K562 (cell line): ENCODE results near the gene CYP46A1. TPM values are rescaled to one million over a fixed set of nuclear protein-coding genes. Genes with fewer than 3 reads are reported as not detected.

Experiments
- ATAC-seq: fragments of 200-7000 bp; cut with Tn5 transposase; 3 replicates; pipeline ENCODE4 v1.9.1; 2020; ENCODE audit warnings: moderate library complexity
- BruUV-seq: library from RNA; stranded (reverse); fragments of 400-500 nt; replicated peaks from 2 replicates; lab custom pipeline; 2021; lab: Mats Ljungman, UMichigan
- CTCF ChIA-PET: fragments of 300-600 bp; formaldehyde crosslinking; extraction: SDS; loops from one replicate; lab custom pipeline; 2021; ENCODE audit warnings: low intra/inter-chr PET ratio; lab: Yijun Ruan, JAX
- POLR2A ChIA-PET: fragments of 300-600, 350-650 bp; sonication (Branson Sonifier 250); formaldehyde crosslinking; extraction: SDS; loops from one replicate; lab custom pipeline; 2021; ENCODE audit warnings: antibody characterized with exemption, inconsistent platforms; lab: Yijun Ruan, JAX
- DNase-seq, 4 experiments: peaks; one replicate each; pipeline versions ENCODE4 v3.0.0 to v3.0.0-alpha.2; 2011 to 2018; ENCODE audit warnings: low spot score in 3 of 4, mixed read lengths in 3 of 4; ENCODE audit errors: extremely low read depth in 1 of 4
- FAIRE-seq: peaks from 2 replicates; lab custom pipeline; 2011; peaks lifted over from hg19 to GRCh38; lab: Jason Lieb, UNC
- H2AFZ ChIP-seq: 2 replicates; pipeline ENCODE4 v1.6.0; 2011; ENCODE audit warnings: low read depth, low read length, control low read depth, inconsistent platforms
- H3K27ac ChIP-seq: fragments of 200-600 bp; 3 replicates; pipeline ENCODE4 v1.8.0; 2011; ENCODE audit warnings: low read depth, mild to moderate bottlenecking, control low read depth, inconsistent platforms, low read length, moderate library complexity, mixed read lengths; ENCODE audit errors: extremely low read depth
- H3K27me3 ChIP-seq, 2 experiments: fragments of 300-600 bp in 1 of 2; 2 replicates in 1 of 2; 3 replicates in 1 of 2; pipeline versions ENCODE4 v1.6.0 to v1.8.0; 2011; ENCODE audit warnings: inconsistent platforms in 2 of 2, low read length in 2 of 2, mild to moderate bottlenecking in 1 of 2, mixed read lengths in 1 of 2, moderate library complexity in 1 of 2; ENCODE audit not compliant: control insufficient read depth in 2 of 2, insufficient read depth in 2 of 2
- H3K36me3 ChIP-seq: fragments of 300-600 bp; 3 replicates; pipeline ENCODE4 v1.8.0; 2011; ENCODE audit warnings: mild to moderate bottlenecking, low read length, inconsistent platforms; ENCODE audit not compliant: control insufficient read depth, insufficient read depth
- H3K4me1 ChIP-seq, 2 experiments: fragments of 200-600 bp in 1 of 2; replicated peaks in 1 of 2; 2 replicates in 1 of 2; 3 replicates in 1 of 2; pipeline versions ENCODE4 v1.5.1 to v1.8.0; 2011; ENCODE audit warnings: inconsistent platforms in 2 of 2, low read length in 2 of 2, mild to moderate bottlenecking in 1 of 2, mixed read lengths in 1 of 2, moderate library complexity in 1 of 2; ENCODE audit not compliant: control insufficient read depth in 2 of 2, insufficient read depth in 2 of 2
- H3K4me2 ChIP-seq: 2 replicates; pipeline ENCODE4 v1.6.1; 2011; ENCODE audit warnings: low read length, control low read depth, inconsistent platforms, mixed read lengths; ENCODE audit not compliant: insufficient read depth
- H3K4me3 ChIP-seq: fragments of 200-600 bp; sonication (generic), shearing (Covaris generic); 2 replicates; pipeline ENCODE4 v1.5.1; 2016; ENCODE audit warnings: control low read depth, inconsistent platforms
- H3K79me2 ChIP-seq: fragments of 200-600 bp; 3 replicates; pipeline ENCODE4 v1.8.0; 2011; ENCODE audit warnings: low read length, inconsistent platforms; ENCODE audit not compliant: control insufficient read depth, insufficient read depth
- H3K9ac ChIP-seq, 2 experiments: 2 replicates each; pipeline versions ENCODE4 v1.6.0 to v1.6.1; 2011; ENCODE audit warnings: low read depth in 2 of 2, low read length in 2 of 2, control low read depth in 1 of 2, inconsistent platforms in 1 of 2, mild to moderate bottlenecking in 1 of 2, mixed read lengths in 1 of 2; ENCODE audit not compliant: insufficient read depth in 1 of 2
- H3K9me1 ChIP-seq: one replicate; pipeline ENCODE4 v1.6.0; 2011; ENCODE audit warnings: inconsistent platforms, mild to moderate bottlenecking, low read length, moderate library complexity; ENCODE audit not compliant: control insufficient read depth, insufficient read depth
- H3K9me3 ChIP-seq: replicated peaks from 2 replicates; pipeline ENCODE4 v1.5.1; 2011; ENCODE audit warnings: low read depth, low read length, inconsistent platforms; ENCODE audit not compliant: control insufficient read depth, insufficient read depth
- H4K20me1 ChIP-seq: replicated peaks from 2 replicates; pipeline ENCODE4 v1.6.1; 2011; ENCODE audit warnings: low read length, inconsistent platforms, mixed read lengths; ENCODE audit not compliant: control insufficient read depth, insufficient read depth
- CBX5 ChIP-seq: IDR thresholded peaks from 2 replicates; pipeline ENCODE4 v1.6.1; 2014; ENCODE audit warnings: low read depth, borderline replicate concordance
- CHD4 ChIP-seq: fragments of 200-600 bp; sonication (generic); IDR thresholded peaks from 3 replicates; pipeline ENCODE4 v1.6.1; 2012; ENCODE audit warnings: low read depth, mild to moderate bottlenecking, mixed read lengths, low read length, inconsistent platforms; ENCODE audit not compliant: insufficient read depth, insufficient replicate concordance, poor library complexity, severe bottlenecking
- E2F8 ChIP-seq: fragments of 450-650 bp; IDR thresholded peaks from 2 replicates; pipeline ENCODE4 v1.7.1; 2018; ENCODE audit warnings: mild to moderate bottlenecking, low read depth; ENCODE audit not compliant: partially characterized antibody
- EP300 ChIP-seq: IDR thresholded peaks from 2 replicates; pipeline ENCODE4 v1.6.1; 2012; ENCODE audit warnings: low read length, improper control_type of control experiment
- ERF ChIP-seq: fragments of 450-650 bp; formaldehyde crosslinking; IDR thresholded peaks from 2 replicates; pipeline ENCODE4 v1.4.0; 2020; ENCODE audit warnings: mild to moderate bottlenecking, mixed read lengths
- FOXK2 ChIP-seq, 2 experiments: fragments of 450-650 bp; IDR thresholded peaks in 1 of 2; conservative IDR thresholded peaks in 1 of 2; 2 replicates each; pipeline ENCODE4 v1.6.1; 2016; ENCODE audit warnings: low read depth in 2 of 2, mild to moderate bottlenecking in 1 of 2
- GTF2E2 ChIP-seq: fragments of 200-800 bp; sonication (Bioruptor generic); IDR thresholded peaks from 2 replicates; pipeline ENCODE4 v1.6.1; 2016; ENCODE audit warnings: missing genetic modification characterization, missing compliant biosample characterization
- HOXB6 ChIP-seq: fragments of 250-450 bp; sonication (Bioruptor Pico); IDR thresholded peaks from 2 replicates; pipeline ENCODE4 v1.5.1; 2022; ENCODE audit warnings: mild to moderate bottlenecking, borderline replicate concordance
- KAT7 ChIP-seq: sonication (generic); formaldehyde crosslinking; IDR thresholded peaks from 2 replicates; pipeline ENCODE4 v1.8.0; 2022; ENCODE audit warnings: missing genetic modification reagents, mild to moderate bottlenecking, borderline replicate concordance
- KLF10 ChIP-seq: fragments of 250-450 bp; sonication (Bioruptor Pico); IDR thresholded peaks from 2 replicates; pipeline ENCODE4 v1.6.1; 2021; ENCODE audit warnings: matching md5 sums
- NR1H2 ChIP-seq: sonication (generic); formaldehyde crosslinking; IDR thresholded peaks from 2 replicates; pipeline ENCODE4 v1.4.0; 2020; ENCODE audit warnings: mild to moderate bottlenecking, missing genetic modification reagents
- NR2F6 ChIP-seq: fragments of 450-650 bp; formaldehyde crosslinking; IDR thresholded peaks from 2 replicates; pipeline ENCODE4 v1.4.0; 2020; ENCODE audit warnings: mild to moderate bottlenecking
- PHB ChIP-seq: fragments of 250-450 bp; sonication (Bioruptor Pico); IDR thresholded peaks from 2 replicates; pipeline ENCODE4 v1.5.0; 2021
- POLR2AphosphoS5 ChIP-seq: IDR thresholded peaks from 2 replicates; pipeline ENCODE4 v1.6.1; 2011; ENCODE audit warnings: mild to moderate bottlenecking, low read depth, low read length, moderate library complexity; ENCODE audit not compliant: control insufficient read depth, insufficient read depth
- TCF7L2 ChIP-seq: fragments of 150-350 bp; IDR thresholded peaks from 2 replicates; pipeline ENCODE4 v1.6.1; 2016; ENCODE audit warnings: low read depth, mild to moderate bottlenecking, low read length, moderate library complexity
- TRIM28 ChIP-seq: fragments of 450-650 bp; IDR thresholded peaks from 2 replicates; pipeline ENCODE4 v1.6.1; 2017
- WHSC1 ChIP-seq: IDR thresholded peaks from one replicate; pipeline ENCODE4 v1.6.1; 2012; ENCODE audit warnings: low read length, control low read depth, inconsistent platforms
- ZBTB2 ChIP-seq: fragments of 450-650 bp; IDR thresholded peaks from 2 replicates; pipeline ENCODE4 v1.6.1; 2016; ENCODE audit warnings: antibody characterized with exemption
- ZSCAN29 ChIP-seq: fragments of 450-650 bp; IDR thresholded peaks from 2 replicates; pipeline ENCODE4 v1.6.1; 2017
- WGBS: fragments of 100-300 bp; shearing (Covaris generic); methylation state at CpG from one replicate; pipeline ENCODE4 v1.1.6; 2016; ENCODE audit warnings: low coverage, mixed read lengths; ENCODE audit not compliant: insufficient coverage; ENCODE audit errors: missing lambda C conversion rate; 5-methylcytosine and 5-hydroxymethylcytosine counted together
- in situ Hi-C: fragments of 300-500 bp; cut with MboI; formaldehyde crosslinking; loops from 4 replicates; pipeline ENCODE4 v1.15.0; 2018; ENCODE audit warnings: inconsistent platforms, mixed read lengths
- intact Hi-C: fragments of 100-400 bp; cut with micrococcal nuclease; formaldehyde crosslinking; loops from 2 replicates; pipeline ENCODE4 v1.14.2; 2022
- polyA plus RNA-seq, 8 experiments: library from polyadenylated mRNA; depleted of rRNA in 4 of 8; stranded (reverse) in 5 of 8; unstranded in 3 of 8; fragments of >200 nt; fragmentation: Nextera tagmentation in 2 of 8; fragmentation: Illumina TruSeq in 1 of 8; extraction: Ambion mirVana in 2 of 8; extraction: Trizol in 1 of 8; gene quantifications; 2 replicates each; pipeline versions ENCODE4 v1.2.1 to v1.2.3, GENCODE V29; 2011 to 2014; ENCODE audit warnings: inconsistent platforms in 1 of 8, missing spikeins in 1 of 8
- total RNA-seq, 7 experiments: library from RNA; depleted of rRNA in 6 of 7; stranded (reverse); fragments of >200 nt in 6 of 7; fragmentation: Illumina TruSeq in 2 of 7; extraction: Trizol in 2 of 7; gene quantifications; 2 replicates each; pipeline versions ENCODE4 v1.2.1 to v1.2.3, GENCODE V29; 2011 to 2021; ENCODE audit warnings: low replicate concordance in 1 of 7

The CYP46A1 gene
- total and polyA plus RNA-seq, 9 of the 15 experiments (the other 6 are each of a cell fraction or from before 2014, with no cell fraction given) = not detected

DNA sequence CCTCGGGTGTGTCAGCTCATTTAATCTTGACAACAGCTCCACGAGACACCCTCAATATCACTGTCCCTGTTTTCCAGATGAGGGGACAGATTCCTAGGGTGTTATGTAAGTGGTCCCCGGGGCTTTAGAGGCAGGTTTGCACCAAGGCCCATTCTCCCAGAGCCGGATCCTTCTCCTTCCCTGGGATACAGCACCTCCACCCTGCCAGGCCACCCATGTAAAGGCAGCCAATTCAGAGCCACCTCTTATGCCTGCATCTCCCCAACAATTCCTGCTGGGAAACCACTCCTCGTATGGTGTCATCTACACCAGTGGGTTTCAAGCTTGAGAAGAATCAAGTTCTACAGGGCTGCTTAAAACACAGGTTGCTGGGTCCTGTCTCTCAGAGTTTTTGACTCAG, 4.1 kb upstream of the CYP46A1 start (continued):
- no peak for TF ChIP-seq E2F8

DNA sequence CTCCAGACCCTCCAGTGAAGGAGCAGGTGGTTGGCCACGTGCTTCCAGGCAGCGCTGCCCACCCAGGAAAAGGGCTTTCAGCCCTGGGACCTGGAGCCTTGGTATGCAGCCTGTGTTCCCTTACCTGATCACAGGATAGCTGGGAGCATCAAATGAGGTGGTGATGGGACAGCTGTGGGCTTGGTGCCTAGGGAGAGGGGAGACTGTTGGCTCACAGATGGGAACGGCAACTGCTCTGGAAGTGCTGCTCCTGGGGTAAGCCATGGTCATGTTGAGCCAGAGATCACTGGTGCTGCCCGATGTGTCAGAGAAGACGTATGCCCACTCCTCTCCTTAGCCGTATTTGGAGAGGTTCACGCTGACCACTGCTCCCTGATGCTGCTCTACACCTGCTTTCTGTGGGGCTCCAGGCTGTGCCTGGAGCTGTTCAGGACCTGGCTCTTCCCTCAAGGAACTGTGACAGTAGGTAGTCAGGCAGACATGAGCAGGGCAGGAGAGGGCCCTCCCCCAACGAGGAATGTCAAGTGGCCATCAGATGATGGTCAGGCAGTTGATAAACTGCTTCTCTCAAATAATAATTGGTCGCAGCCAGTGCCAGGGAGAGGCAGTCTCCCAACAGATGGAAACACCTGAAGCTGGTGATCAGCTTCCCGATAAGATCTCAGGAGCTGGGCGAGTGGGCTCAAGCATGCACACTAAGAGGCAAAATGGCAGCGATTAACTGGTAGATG, 2.8 kb upstream of the CYP46A1 start:
- no peaks in the 10 kb centered on the region for H4K20me1 ChIP-seq
- H2AFZ ChIP-seq = no peak overlapping the region
- intact Hi-C loops = no loop called here
- no peak overlapping the region for H3K4me3 ChIP-seq
- H3K4me2 ChIP-seq = no peak overlapping the region
- H3K4me1 ChIP-seq = peaks cover 0 to 19% of the 10 kb centered on the region in 2 experiments; a peak in 2 of 5 replicates
- no peak for ATAC-seq
- peaks cover 2 to 18% of the 10 kb centered on the region in 2 experiments; a peak in 2 of 5 replicates for H3K27me3 ChIP-seq
- H3K9ac ChIP-seq = no peak overlapping the region; a peak in 1 of 4 replicates
- H3K79me2 ChIP-seq = no peaks in the 10 kb centered on the region; the same call in 2 of the 3 replicates
- WGBS = 6% methylated on average over 12 of the region's 12 CpGs
- no peaks in the 10 kb centered on the region for H3K36me3 ChIP-seq
- no peak for FAIRE-seq
- in situ Hi-C loops = no loop called here
- ChIA-PET POLR2A (no interaction called here), CTCF (no interaction called here)
- BruUV-seq = no TSS peak
- H3K9me1 ChIP-seq = no peaks in the 10 kb centered on the region
- no peak overlapping the region for H3K27ac ChIP-seq
- DNase-seq = no peak
- H3K9me3 ChIP-seq = no peaks in the 10 kb centered on the region; the same call in 1 of the 2 replicates
- no peak for TF ChIP-seq PHB
- TF ChIP-seq TRIM28 = no peak
- TF ChIP-seq KAT7 (CRISPR knock-in tag) = no peak
- no peak for TF ChIP-seq KLF10 (CRISPR knock-in tag)
- TF ChIP-seq GTF2E2 (tag) = no peak
- no peak for TF ChIP-seq CHD4
- no peak for TF ChIP-seq ERF
- TF ChIP-seq WHSC1 = no peak
- TF ChIP-seq CBX5 = no peak
- no peak for TF ChIP-seq TCF7L2
- TF ChIP-seq EP300 = no peak
- TF ChIP-seq FOXK2 (conservative IDR thresholded peaks at IDR 0.05 in 1 of 2, IDR thresholded peaks at IDR 0.05 in 1 of 2; ENCODE audit: low read depth in 2 of 2) = no peak
- no peak for TF ChIP-seq HOXB6 (CRISPR knock-in tag)
- no peak for TF ChIP-seq NR2F6
- no peak for TF ChIP-seq ZBTB2
- no peak for TF ChIP-seq ZSCAN29
- TF ChIP-seq NR1H2 (CRISPR knock-in tag) = no peak
- TF ChIP-seq POLR2AphosphoS5 = no peak
